Measurements from ENCODE around the gene ATP5F1D. TPM values are rescaled to one million over a fixed set of nuclear protein-coding genes. Genes with fewer than 3 reads are reported as not detected.

The ATP5F1D gene
- total and polyA plus RNA-seq, 12 donors, result 15.6 to 1,534 (median 229) TPM

GRCh38 chr19:1249990-1250436 lies 8.5 kb downstream of the ATP5F1D start:
- Histone ChIP-seq H3K36me3 (replicated peaks in 1 of 2) (peaks cover 0 to 27% of the 10 kb centered on the region in 2 donors), H3K27ac (peak overlapping the region; percentile 97 to 100 (median 99)), H3K9me3 (replicated peaks in 1 of 3) (no peaks in the 10 kb centered on the region), H3K4me1 (replicated peaks in 1 of 2) (peaks cover 51 to 55% of the 10 kb centered on the region in 2 donors), H3K27me3 (no peaks in the 10 kb centered on the region), H3K4me3 (peak overlapping the region in 3 of 4 donors; percentile 48 to 92 (median 81))
- intact Hi-C loops (cut with DNase I), result no loop called here
- WGBS, 4 donors, result 0 to 3% (median 0%) methylated on average over 5 to 67 of the region's 67 CpGs
- no peak for TF ChIP-seq POLR2A (IDR thresholded peaks at IDR 0.05)
- TF ChIP-seq CTCF (IDR thresholded peaks at IDR 0.05), result no peak
- DNase-seq, result no peak

GRCh38 chr19:1250437-1251260 lies 9.1 kb downstream of the ATP5F1D start:
- intact Hi-C loops (cut with DNase I), result no loop called here
- peak; percentile 70 to 82 (median 75) for DNase-seq
- TF ChIP-seq POLR2A (IDR thresholded peaks at IDR 0.05) (peak; percentile 16 to 26), CTCF (IDR thresholded peaks at IDR 0.05) (no peak)

GRCh38 chr19:1251330-1252220 lies 10.0 kb downstream of the ATP5F1D start:
- peaks cover 0 to 42% of the 10 kb centered on the region in 2 donors for H3K36me3 ChIP-seq (replicated peaks in 1 of 2)
- WGBS, 4 donors, result 0 to 1% (median 1%) methylated on average over 21 to 41 of the region's 41 CpGs
- H3K9me3 ChIP-seq (replicated peaks in 1 of 3), result no peaks in the 10 kb centered on the region
- no peaks in the 10 kb centered on the region for H3K27me3 ChIP-seq
- peak overlapping the region in 3 of 4 donors; percentile 40 to 92 (median 82) for H3K4me3 ChIP-seq
- intact Hi-C loops (cut with DNase I), result no loop called here
- H3K4me1 ChIP-seq (replicated peaks in 1 of 2), result peaks cover 42 to 45% of the 10 kb centered on the region in 2 donors
- TF ChIP-seq CTCF (IDR thresholded peaks at IDR 0.05) (no peak), POLR2A (IDR thresholded peaks at IDR 0.05) (peak; percentile 39 to 59)
- peak; percentile 78 to 90 (median 84) for DNase-seq
- peak overlapping the region; percentile 97 to 100 (median 99) for H3K27ac ChIP-seq

More at GRCh38 chr19:1250437-1251260, 9.1 kb downstream of the ATP5F1D start:
- WGBS, 4 donors, result 0 to 1% (median 0%) methylated on average over 2 to 85 of the region's 90 CpGs
- Histone ChIP-seq H3K4me1 (replicated peaks in 1 of 2) (peaks cover 49 to 51% of the 10 kb centered on the region in 2 donors), H3K27ac (peak overlapping the region; percentile 97 to 100 (median 99)), H3K36me3 (replicated peaks in 1 of 2) (peaks cover 0 to 33% of the 10 kb centered on the region in 2 donors), H3K4me3 (peak overlapping the region in 3 of 4 donors; percentile 40 to 92 (median 82)), H3K27me3 (no peaks in the 10 kb centered on the region), H3K9me3 (replicated peaks in 1 of 3) (no peaks in the 10 kb centered on the region)

Data from adrenal gland (tissue), 12 donors.